K562 (cell line): Measurements from ENCODE around the gene USP16. TPM values are rescaled to one million over a fixed set of nuclear protein-coding genes. Genes with fewer than 3 reads are reported as not detected.

Source experiments
- CBFB ChIP-seq: sonication (generic); formaldehyde crosslinking; IDR thresholded peaks from 2 replicates; pipeline ENCODE4 v1.4.0; 2020; ENCODE audit warnings: mild to moderate bottlenecking, missing genetic modification reagents
- CHD1 ChIP-seq: fragments of 200-600 bp; sonication (generic); IDR thresholded peaks from one replicate; pipeline ENCODE4 v1.6.1; 2012; ENCODE audit warnings: mild to moderate bottlenecking, moderate library complexity, low read length, inconsistent platforms
- ERF ChIP-seq: fragments of 450-650 bp; formaldehyde crosslinking; IDR thresholded peaks from 2 replicates; pipeline ENCODE4 v1.4.0; 2020; ENCODE audit warnings: mild to moderate bottlenecking, mixed read lengths
- GATAD2A ChIP-seq: fragments of 450-650 bp; IDR thresholded peaks from 2 replicates; pipeline ENCODE4 v1.6.1; 2017
- HDAC3 ChIP-seq: fragments of 450-650 bp; IDR thresholded peaks from 2 replicates; pipeline ENCODE4 v1.6.1; 2018; ENCODE audit warnings: borderline replicate concordance, mild to moderate bottlenecking, moderate library complexity; ENCODE audit not compliant: partially characterized antibody
- HNRNPUL1 ChIP-seq: fragments of 200-400 bp; formaldehyde crosslinking; IDR thresholded peaks from 2 replicates; pipeline ENCODE4 v1.6.1; 2017; ENCODE audit warnings: low read length
- KAT2B ChIP-seq: IDR thresholded peaks from one replicate; pipeline ENCODE4 v1.6.1; 2012; ENCODE audit warnings: low read depth, mild to moderate bottlenecking, control low read depth, inconsistent platforms, low read length, moderate library complexity
- LEF1 ChIP-seq: fragments of 450-650 bp; IDR thresholded peaks from 2 replicates; pipeline ENCODE4 v1.6.1; 2016; ENCODE audit warnings: mild to moderate bottlenecking
- MEF2A ChIP-seq: IDR thresholded peaks from 2 replicates; pipeline ENCODE4 v1.6.1; 2011; ENCODE audit warnings: low read depth, mild to moderate bottlenecking, low read length, moderate library complexity; ENCODE audit not compliant: control insufficient read depth
- NBN ChIP-seq: fragments of 450-650 bp; IDR thresholded peaks from 2 replicates; pipeline ENCODE4 v1.6.1; 2016; ENCODE audit warnings: low read depth, mild to moderate bottlenecking
- NCOA6 ChIP-seq: fragments of 450-650 bp; IDR thresholded peaks from 2 replicates; pipeline ENCODE4 v1.6.1; 2017; ENCODE audit warnings: mild to moderate bottlenecking
- NCOR1 ChIP-seq: fragments of 450-650 bp; IDR thresholded peaks from 2 replicates; pipeline ENCODE4 v1.6.1; 2016; ENCODE audit warnings: mild to moderate bottlenecking, moderate library complexity
- NFIC ChIP-seq: fragments of 450-650 bp; IDR thresholded peaks from 2 replicates; pipeline ENCODE4 v1.6.1; 2017; ENCODE audit warnings: mild to moderate bottlenecking, inconsistent platforms
- NR2C1 ChIP-seq, 2 experiments: fragments of 450-650 bp; IDR thresholded peaks; 2 replicates each; pipeline ENCODE4 v1.6.1; 2017; ENCODE audit warnings: mild to moderate bottlenecking in 2 of 2, antibody characterized with exemption in 1 of 2, inconsistent platforms in 1 of 2, missing compliant biosample characterization in 1 of 2, missing genetic modification characterization in 1 of 2
- OTX1 ChIP-seq: fragments of 450-650 bp; formaldehyde crosslinking; IDR thresholded peaks from 2 replicates; pipeline ENCODE4 v1.4.0; 2022; ENCODE audit warnings: mild to moderate bottlenecking
- PCBP1 ChIP-seq: fragments of 200-400 bp; formaldehyde crosslinking; IDR thresholded peaks from 2 replicates; pipeline ENCODE4 v1.6.1; 2018; ENCODE audit warnings: mild to moderate bottlenecking, low read depth, low read length; ENCODE audit not compliant: poor library complexity, severe bottlenecking
- PTRF ChIP-seq: fragments of 450-650 bp; IDR thresholded peaks from 2 replicates; pipeline ENCODE4 v1.6.1; 2016; ENCODE audit warnings: mild to moderate bottlenecking, missing genetic modification characterization, missing compliant biosample characterization
- RBBP5 ChIP-seq: fragments of 200-600 bp; sonication (generic); IDR thresholded peaks from 2 replicates; pipeline ENCODE4 v1.6.1; 2012; ENCODE audit warnings: borderline replicate concordance, mild to moderate bottlenecking, low read length, control low read depth, inconsistent platforms; ENCODE audit not compliant: insufficient read depth, poor library complexity, severe bottlenecking
- STAT5B ChIP-seq: fragments of 250-450 bp; sonication (Bioruptor Pico); IDR thresholded peaks from 2 replicates; pipeline ENCODE4 v1.8.0; 2021; ENCODE audit warnings: mild to moderate bottlenecking, inconsistent platforms
- XRCC3 ChIP-seq: fragments of 450-650 bp; IDR thresholded peaks from 2 replicates; pipeline ENCODE4 v1.6.1; 2017; ENCODE audit warnings: mild to moderate bottlenecking, moderate library complexity
- ZFPM2 ChIP-seq: fragments of 250-450 bp; sonication (Bioruptor Pico); IDR thresholded peaks from 2 replicates; pipeline ENCODE4 v1.5.1; 2022; ENCODE audit warnings: mild to moderate bottlenecking
- ZNF584 ChIP-seq: fragments of 200-800 bp; sonication (Bioruptor generic); IDR thresholded peaks from 2 replicates; pipeline ENCODE4 v1.6.1; 2016; ENCODE audit warnings: low read depth, mild to moderate bottlenecking, missing genetic modification characterization, missing compliant biosample characterization
- ZNF707 ChIP-seq: fragments of 250-450 bp; sonication (Bioruptor Pico); conservative IDR thresholded peaks from 2 replicates; pipeline ENCODE4 v1.8.0; 2022; ENCODE audit warnings: inconsistent platforms, mild to moderate bottlenecking, moderate library complexity
- polyA plus RNA-seq, 8 experiments: library from polyadenylated mRNA; depleted of rRNA in 4 of 8; stranded (reverse) in 5 of 8; unstranded in 3 of 8; fragments of >200 nt; fragmentation: Nextera tagmentation in 2 of 8; fragmentation: Illumina TruSeq in 1 of 8; extraction: Ambion mirVana in 2 of 8; extraction: Trizol in 1 of 8; gene quantifications; 2 replicates each; pipeline versions ENCODE4 v1.2.1 to v1.2.3, GENCODE V29; 2011 to 2014; ENCODE audit warnings: inconsistent platforms in 1 of 8, missing spikeins in 1 of 8
- total RNA-seq, 7 experiments: library from RNA; depleted of rRNA in 6 of 7; stranded (reverse); fragments of >200 nt in 6 of 7; fragmentation: Illumina TruSeq in 2 of 7; extraction: Trizol in 2 of 7; gene quantifications; 2 replicates each; pipeline versions ENCODE4 v1.2.1 to v1.2.3, GENCODE V29; 2011 to 2021; ENCODE audit warnings: low replicate concordance in 1 of 7
- TF ChIP-seq, protein P1 (sequence below): fragments of 450-650 bp; IDR thresholded peaks from 2 replicates; pipeline ENCODE4 v1.6.1; 2018; ENCODE audit warnings: mild to moderate bottlenecking, low read depth; ENCODE audit not compliant: partially characterized antibody
- TF ChIP-seq, protein P2 (sequence below): sonication (generic); formaldehyde crosslinking; IDR thresholded peaks from 2 replicates; pipeline ENCODE4 v1.8.0; 2022; ENCODE audit warnings: missing genetic modification reagents, mild to moderate bottlenecking, borderline replicate concordance
- TF ChIP-seq, protein P3 (sequence below): fragments of 250-450 bp; sonication (Bioruptor Pico); IDR thresholded peaks from 2 replicates; pipeline ENCODE4 v1.5.0; 2021

The USP16 gene
- total and polyA plus RNA-seq, 9 of the 15 experiments (the other 6 are each of a cell fraction or from before 2014, with no cell fraction given): 38.4 to 90.9 (median 62.8) TPM

DNA sequence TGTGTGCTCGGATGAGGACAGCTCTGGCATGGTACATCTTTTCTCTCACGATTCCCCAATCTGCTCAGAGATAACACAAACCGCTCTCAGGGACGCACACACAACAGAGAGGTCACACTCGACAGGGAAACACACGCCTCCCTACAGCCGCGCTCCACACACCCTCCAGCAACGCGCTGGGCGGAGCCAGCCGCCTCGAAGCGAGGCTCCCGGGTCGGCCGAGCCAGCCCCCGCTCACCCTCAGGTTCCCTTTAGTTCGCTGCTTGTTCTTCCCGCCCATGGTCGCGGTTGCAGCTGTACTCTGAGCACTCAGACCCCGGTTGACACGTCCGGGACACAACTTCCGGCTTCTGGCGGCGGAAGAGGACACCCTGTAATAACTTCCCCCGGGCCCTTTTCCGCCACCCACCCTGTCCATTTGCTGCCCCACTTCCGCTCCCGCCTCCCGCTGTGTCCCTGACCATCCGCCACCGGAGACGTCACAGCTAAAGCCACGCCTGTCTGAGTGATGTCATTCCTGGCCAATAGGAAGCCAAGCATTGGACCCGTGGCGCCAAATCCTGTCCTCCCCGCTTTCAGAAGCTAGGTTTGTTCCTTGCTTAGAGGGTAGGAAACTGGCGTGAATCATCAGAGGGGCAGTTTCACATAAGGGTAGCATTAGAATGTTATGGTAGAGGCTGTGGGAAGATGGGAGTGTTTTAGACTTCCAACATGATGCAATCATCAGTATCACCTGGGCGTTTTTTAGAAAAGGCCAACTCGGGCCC lies 31.8 kb upstream of the USP16 start, which contains the start of gene LTN1 (continued):
- 0 out of 2 replicates have a peak, but pooled peaks have one; percentile 9 for TF ChIP-seq ZNF584
- TF ChIP-seq GATAD2A: no peak
- TF ChIP-seq, protein P1, sequence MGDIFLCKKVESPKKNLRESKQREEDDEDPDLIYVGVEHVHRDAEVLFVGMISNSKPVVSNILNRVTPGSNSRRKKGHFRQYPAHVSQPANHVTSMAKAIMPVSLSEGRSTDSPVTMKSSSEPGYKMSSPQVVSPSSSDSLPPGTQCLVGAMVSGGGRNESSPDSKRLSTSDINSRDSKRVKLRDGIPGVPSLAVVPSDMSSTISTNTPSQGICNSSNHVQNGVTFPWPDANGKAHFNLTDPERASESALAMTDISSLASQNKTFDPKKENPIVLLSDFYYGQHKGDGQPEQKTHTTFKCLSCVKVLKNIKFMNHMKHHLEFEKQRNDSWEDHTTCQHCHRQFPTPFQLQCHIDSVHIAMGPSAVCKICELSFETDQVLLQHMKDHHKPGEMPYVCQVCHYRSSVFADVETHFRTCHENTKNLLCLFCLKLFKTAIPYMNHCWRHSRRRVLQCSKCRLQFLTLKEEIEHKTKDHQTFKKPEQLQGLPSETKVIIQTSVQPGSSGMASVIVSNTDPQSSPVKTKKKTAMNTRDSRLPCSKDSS: no peak
- TF ChIP-seq CHD1: no peak
- no peak for TF ChIP-seq STAT5B
- TF ChIP-seq ZFPM2 (CRISPR knock-in tag): no peak
- peak; percentile 33; the same call in 1 of the 2 replicates for TF ChIP-seq CBFB
- TF ChIP-seq, protein P2, sequence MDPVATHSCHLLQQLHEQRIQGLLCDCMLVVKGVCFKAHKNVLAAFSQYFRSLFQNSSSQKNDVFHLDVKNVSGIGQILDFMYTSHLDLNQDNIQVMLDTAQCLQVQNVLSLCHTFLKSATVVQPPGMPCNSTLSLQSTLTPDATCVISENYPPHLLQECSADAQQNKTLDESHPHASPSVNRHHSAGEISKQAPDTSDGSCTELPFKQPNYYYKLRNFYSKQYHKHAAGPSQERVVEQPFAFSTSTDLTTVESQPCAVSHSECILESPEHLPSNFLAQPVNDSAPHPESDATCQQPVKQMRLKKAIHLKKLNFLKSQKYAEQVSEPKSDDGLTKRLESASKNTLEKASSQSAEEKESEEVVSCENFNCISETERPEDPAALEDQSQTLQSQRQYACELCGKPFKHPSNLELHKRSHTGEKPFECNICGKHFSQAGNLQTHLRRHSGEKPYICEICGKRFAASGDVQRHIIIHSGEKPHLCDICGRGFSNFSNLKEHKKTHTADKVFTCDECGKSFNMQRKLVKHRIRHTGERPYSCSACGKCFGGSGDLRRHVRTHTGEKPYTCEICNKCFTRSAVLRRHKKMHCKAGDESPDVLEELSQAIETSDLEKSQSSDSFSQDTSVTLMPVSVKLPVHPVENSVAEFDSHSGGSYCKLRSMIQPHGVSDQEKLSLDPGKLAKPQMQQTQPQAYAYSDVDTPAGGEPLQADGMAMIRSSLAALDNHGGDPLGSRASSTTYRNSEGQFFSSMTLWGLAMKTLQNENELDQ: no peak
- TF ChIP-seq PCBP1: no peak
- peak; percentile 100 for TF ChIP-seq RBBP5
- TF ChIP-seq HDAC3: no peak
- TF ChIP-seq, protein P3, sequence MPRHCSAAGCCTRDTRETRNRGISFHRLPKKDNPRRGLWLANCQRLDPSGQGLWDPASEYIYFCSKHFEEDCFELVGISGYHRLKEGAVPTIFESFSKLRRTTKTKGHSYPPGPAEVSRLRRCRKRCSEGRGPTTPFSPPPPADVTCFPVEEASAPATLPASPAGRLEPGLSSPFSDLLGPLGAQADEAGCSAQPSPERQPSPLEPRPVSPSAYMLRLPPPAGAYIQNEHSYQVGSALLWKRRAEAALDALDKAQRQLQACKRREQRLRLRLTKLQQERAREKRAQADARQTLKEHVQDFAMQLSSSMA: peak; percentile 96
- no peak for TF ChIP-seq XRCC3
- no peak for TF ChIP-seq HNRNPUL1
- TF ChIP-seq NFIC: no peak
- TF ChIP-seq NR2C1 (IDR thresholded peaks at IDR 0.05): peak; percentile 91
- TF ChIP-seq NR2C1 (tag; IDR thresholded peaks at IDR 0.05): peak; percentile 89
- TF ChIP-seq ZNF707 (CRISPR knock-in tag): no peak
- no peak for TF ChIP-seq NCOA6
- no peak for TF ChIP-seq KAT2B
- TF ChIP-seq PTRF (tag): no peak
- no peak; the same call in 1 of the 2 replicates for TF ChIP-seq ERF (CRISPR knock-in tag)
- peak; percentile 57 for TF ChIP-seq NBN
- TF ChIP-seq NCOR1: no peak
- no peak for TF ChIP-seq OTX1 (CRISPR knock-in tag)
- peak; percentile 51; the same call in 1 of the 2 replicates for TF ChIP-seq LEF1
- no peak for TF ChIP-seq MEF2A
